PC-3 (cell line): ENCODE measurements around the gene SPIRE2. TPM values are rescaled to one million over a fixed set of nuclear protein-coding genes. Genes with fewer than 3 reads are reported as not detected.

Source experiments
- ATAC-seq: fragments of 200-7000 bp; cut with Tn5 transposase; 2 replicates; pipeline ENCODE4 v1.9.1; 2020; ENCODE audit warnings: mild to moderate bottlenecking, moderate library complexity
- BruUV-seq: library from RNA; stranded (reverse); fragments of 400-500 nt; replicated peaks from 2 replicates; lab custom pipeline; 2021; lab: Mats Ljungman, UMichigan
- CTCF ChIA-PET: fragments of 300-600 bp; sonication (Branson Sonifier 250); formaldehyde crosslinking; loops from one replicate; lab custom pipeline; 2022; ENCODE audit warnings: antibody characterized with exemption; lab: Charles Lee
- POLR2A ChIA-PET: fragments of 300-600 bp; sonication (Branson Sonifier 250); formaldehyde crosslinking; loops from one replicate; lab custom pipeline; 2022; ENCODE audit warnings: antibody characterized with exemption; ENCODE audit not compliant: unreplicated experiment; lab: Charles Lee
- DNase-seq: peaks from one replicate; pipeline ENCODE4 v3.0.0-alpha.2; 2015
- H2AFZ ChIP-seq: fragments of 300-600 bp; sonication (generic); 2 replicates; pipeline ENCODE4 v1.6.0; 2016; ENCODE audit warnings: antibody characterized with exemption, low read length
- H3F3A ChIP-seq: fragments of 300-600 bp; sonication (generic); one replicate; pipeline ENCODE4 v1.6.0; 2017; ENCODE audit warnings: antibody characterized with exemption, low read length, control low read depth, mild to moderate bottlenecking; ENCODE audit not compliant: unreplicated experiment
- H3K27ac ChIP-seq: fragments of 300-600 bp; sonication (generic); 2 replicates; pipeline ENCODE4 v1.5.1; 2016; ENCODE audit warnings: mild to moderate bottlenecking, low read length
- H3K27me3 ChIP-seq: fragments of 300-600 bp; sonication (generic); 2 replicates; pipeline ENCODE4 v1.6.1; 2016; ENCODE audit warnings: low read length, mixed read lengths
- H3K36me3 ChIP-seq: fragments of 300-600 bp; sonication (generic); 2 replicates; pipeline ENCODE4 v1.6.1; 2016; ENCODE audit warnings: low read depth, mixed run types, low read length, mixed read lengths
- H3K4me1 ChIP-seq: fragments of 300-600 bp; sonication (generic); 2 replicates; pipeline ENCODE4 v1.5.1; 2016; ENCODE audit warnings: low read length; ENCODE audit not compliant: insufficient read depth
- H3K4me2 ChIP-seq: fragments of 300-600 bp; sonication (generic); 2 replicates; pipeline ENCODE4 v1.6.0; 2016; ENCODE audit warnings: low read length
- H3K4me3 ChIP-seq: fragments of 300-600 bp; sonication (generic); 2 replicates; pipeline ENCODE4 v1.5.1; 2016; ENCODE audit warnings: mild to moderate bottlenecking, low read length, mixed read lengths
- H3K79me2 ChIP-seq: fragments of 300-600 bp; sonication (generic); 2 replicates; pipeline ENCODE4 v1.6.1; 2017; ENCODE audit warnings: low read length, mixed read lengths
- H3K9ac ChIP-seq: fragments of 300-600 bp; sonication (generic); 2 replicates; pipeline ENCODE4 v1.6.0; 2016; ENCODE audit warnings: mild to moderate bottlenecking, low read length
- H3K9me2 ChIP-seq: fragments of 300-600 bp; sonication (generic); replicated peaks from 2 replicates; pipeline ENCODE4 v1.6.1; 2016; ENCODE audit warnings: mixed run types, low read length, mixed read lengths
- H3K9me3 ChIP-seq: fragments of 300-600 bp; sonication (generic); 2 replicates; pipeline ENCODE4 v1.6.1; 2016; ENCODE audit warnings: low read length, mixed read lengths
- H4K20me1 ChIP-seq: fragments of 300-600 bp; sonication (generic); 2 replicates; pipeline ENCODE4 v1.6.1; 2016; ENCODE audit warnings: low read length, mixed read lengths
- CTCF ChIP-seq: fragments of 300-600 bp; sonication (generic); conservative IDR thresholded peaks from 2 replicates; pipeline ENCODE4 v1.5.1; 2017; ENCODE audit warnings: antibody characterized with exemption, low read depth, mild to moderate bottlenecking, low read length
- EZH2 ChIP-seq: fragments of 300-600 bp; sonication (generic); IDR thresholded peaks from one replicate; pipeline ENCODE4 v1.6.1; 2017; ENCODE audit warnings: antibody characterized with exemption, mild to moderate bottlenecking, low read length; ENCODE audit not compliant: unreplicated experiment
- EZH2phosphoT487 ChIP-seq: fragments of 300-600 bp; sonication (generic); IDR thresholded peaks from 2 replicates; pipeline ENCODE4 v1.6.1; 2018; ENCODE audit warnings: mild to moderate bottlenecking, antibody characterized with exemption, low read length, borderline replicate concordance
- intact Hi-C: fragments of 100-400 bp; cut with micrococcal nuclease; formaldehyde crosslinking; loops from 2 replicates; pipeline ENCODE4 v1.9.0; 2023
- total RNA-seq: library from RNA; depleted of rRNA; stranded (reverse); fragments of >200 nt; gene quantifications from 2 replicates; pipeline ENCODE4 v1.2.3, GENCODE V29; 2014

SPIRE2 gene
- total RNA-seq, 1 experiment from 2014 or later = 13.2 TPM

GRCh38 chr16:89918453-89919347 is 90.4 kb downstream of the SPIRE2 start, which contains the start of gene MC1R:
MC1R (plus strand) TSS chr16:89918862; CDS start chr16:89919259, 397 bp downstream.
- peak within 1 kb of the TSS; percentile 46; the same call in 1 of the 2 replicates for H3K27ac ChIP-seq
- DNase-seq = no peak
- ATAC-seq = no peak
- no peak for TF ChIP-seq EZH2
- TF ChIP-seq CTCF = peak; percentile 21; the same call in 1 of the 2 replicates
- H3K9me3 ChIP-seq = no peaks in the 10 kb centered on the region
- ChIA-PET CTCF (no interaction called here), POLR2A (interaction anchor here (0.6 kb wide), 1 partner anchor 59 kb away, joined by 4 read pairs; no protein-coding TSS in a partner anchor)
- peak within 1 kb of the TSS; percentile 51 for H3K4me3 ChIP-seq
- peak within 1 kb of the TSS; percentile 40 for H3K9ac ChIP-seq
- intact Hi-C loops = no loop called here
- no peaks in the 10 kb centered on the region for H3F3A ChIP-seq
- no TSS peak for BruUV-seq
- peak within 1 kb of the TSS; percentile 87 for H3K4me2 ChIP-seq
- peaks cover 2% of the 10 kb centered on the region; the same call in 1 of the 2 replicates for H4K20me1 ChIP-seq
- peaks cover 30% of the 10 kb centered on the region for H3K4me1 ChIP-seq
- no peaks in the 10 kb centered on the region for H3K9me2 ChIP-seq
- H3K36me3 ChIP-seq = no peaks in the 10 kb centered on the region
- no peaks in the 10 kb centered on the region for H3K27me3 ChIP-seq
- peak within 1 kb of the TSS; percentile 83 for H2AFZ ChIP-seq
- 0 out of 2 replicates have a peak, but pooled peaks cover 3% of the 10 kb centered on the region for H3K79me2 ChIP-seq

- ChIA-PET CTCF (no interaction called here), POLR2A (no interaction called here)
- TF ChIP-seq CTCF = no peak
- TF ChIP-seq EZH2 = no peak
- no peak for TF ChIP-seq EZH2phosphoT487
- Histone ChIP-seq H3K27me3 (no peaks in the 10 kb centered on the region), H3K27ac (no peak overlapping the region), H3K79me2 (0 out of 2 replicates have a peak, but pooled peaks cover 7% of the 10 kb centered on the region), H3K9ac (no peak overlapping the region), H3K4me1 (peaks cover 30% of the 10 kb centered on the region), H3K4me2 (no peak overlapping the region), H4K20me1 (peaks cover 11% of the 10 kb centered on the region; the same call in 1 of the 2 replicates), H3F3A (no peaks in the 10 kb centered on the region), H3K9me3 (no peaks in the 10 kb centered on the region), H3K9me2 (no peaks in the 10 kb centered on the region), H3K36me3 (no peaks in the 10 kb centered on the region), H3K4me3 (no peak overlapping the region), H2AFZ (no peak overlapping the region)
- ATAC-seq (no peak), DNase-seq (no peak)
- no TSS peak for BruUV-seq
- intact Hi-C loops = no loop called here
Observed at GRCh38 chr16:89919535-89920406, 91.5 kb downstream of the SPIRE2 start.
